H1 (cell line): ENCODE measurements around the gene NAMPT. TPM values are rescaled to one million over a fixed set of nuclear protein-coding genes. Genes with fewer than 3 reads are reported as not detected.
"Not testable (repeated sequence)": the region's sequence is repeated elsewhere in the genome, so short reads cannot be mapped to it uniquely, and the experiment has no call there.

Experiments
- CTCF ChIA-PET: fragments of 300-600 bp; sonication (Branson Sonifier 250); formaldehyde crosslinking; loops from one replicate; lab custom pipeline; 2021; ENCODE audit not compliant: partially characterized antibody; lab: Charles Lee
- POLR2A ChIA-PET: fragments of 300-600 bp; sonication (Branson Sonifier 250); formaldehyde crosslinking; loops from one replicate; lab custom pipeline; 2021; ENCODE audit warnings: inconsistent platforms; ENCODE audit not compliant: partially characterized antibody; lab: Charles Lee
- DNase-seq, 2 experiments: peaks; one replicate each; pipeline versions ENCODE4 v3.0.0 to v3.0.0-alpha.2; 2010 to 2022; ENCODE audit warnings: low spot score in 2 of 2, low read depth in 1 of 2, mixed read lengths in 1 of 2
- FAIRE-seq: peaks from 2 replicates; lab custom pipeline; 2011; peaks lifted over from hg19 to GRCh38; lab: Jason Lieb, UNC
- H2AFZ ChIP-seq: 2 replicates; pipeline ENCODE4 v1.8.1; 2012; ENCODE audit warnings: low read length, inconsistent platforms
- H2AK5ac ChIP-seq: 2 replicates; pipeline ENCODE4 v1.6.1; 2013; ENCODE audit warnings: low read depth, low read length
- H2BK120ac ChIP-seq: replicated peaks from 2 replicates; pipeline ENCODE3; 2013; ENCODE audit warnings: low read depth, low read length, inconsistent platforms
- H2BK12ac ChIP-seq: 2 replicates; pipeline ENCODE4 v1.6.1; 2013; ENCODE audit warnings: low read depth, low read length
- H2BK15ac ChIP-seq: 2 replicates; pipeline ENCODE4 v1.6.1; 2013; ENCODE audit warnings: low read length
- H2BK20ac ChIP-seq: 2 replicates; pipeline ENCODE4 v1.6.1; 2013; ENCODE audit warnings: low read length
- H2BK5ac ChIP-seq: 2 replicates; pipeline ENCODE4 v1.6.1; 2013; ENCODE audit warnings: low read depth, low read length
- H3K14ac ChIP-seq: 2 replicates; pipeline ENCODE4 v1.6.1; 2013; ENCODE audit warnings: inconsistent platforms; ENCODE audit not compliant: insufficient read length
- H3K18ac ChIP-seq: 2 replicates; pipeline ENCODE4 v1.6.1; 2013; ENCODE audit warnings: low read length; ENCODE audit errors: extremely low read depth
- H3K23ac ChIP-seq: 2 replicates; pipeline ENCODE4 v1.6.1; 2013; ENCODE audit warnings: inconsistent platforms; ENCODE audit not compliant: insufficient read length
- H3K23me2 ChIP-seq: 2 replicates; pipeline ENCODE4 v1.6.1; 2013; ENCODE audit warnings: low read depth, low read length
- H3K27ac ChIP-seq: 2 replicates; pipeline ENCODE4 v1.6.1; 2011; ENCODE audit warnings: low read depth, low read length, inconsistent platforms
- H3K27me3 ChIP-seq, 4 experiments: replicated peaks in 1 of 4; 1 replicate in 1 of 4; 2 replicates in 3 of 4; pipeline versions ENCODE4 v1.6.1 to v1.8.1; 2011 to 2013; ENCODE audit warnings: low read length in 3 of 4, mild to moderate bottlenecking in 3 of 4, inconsistent platforms in 2 of 4, mixed read lengths in 2 of 4, moderate library complexity in 1 of 4; ENCODE audit not compliant: control insufficient read depth in 3 of 4, insufficient read depth in 3 of 4; ENCODE audit errors: extremely low read depth in 1 of 4
- H3K36me3 ChIP-seq, 4 experiments: 2 replicates each; pipeline versions ENCODE4 v1.6.1 to v1.8.1; 2011 to 2013; ENCODE audit warnings: mild to moderate bottlenecking in 4 of 4, low read length in 3 of 4, moderate library complexity in 2 of 4, control low read depth in 1 of 4, inconsistent platforms in 1 of 4; ENCODE audit not compliant: insufficient read depth in 4 of 4, control insufficient read depth in 2 of 4
- H3K4ac ChIP-seq: replicated peaks from 2 replicates; pipeline ENCODE3; 2013; ENCODE audit warnings: low read length, low read depth, mixed read lengths, inconsistent platforms; ENCODE audit not compliant: insufficient read length
- H3K4me1 ChIP-seq, 4 experiments: replicated peaks in 1 of 4; 1 replicate in 1 of 4; 2 replicates in 3 of 4; pipeline versions ENCODE4 v1.6.1 to v1.8.1; 2011 to 2013; ENCODE audit warnings: low read length in 3 of 4, inconsistent platforms in 2 of 4, mixed read lengths in 1 of 4; ENCODE audit not compliant: insufficient read depth in 4 of 4, control insufficient read depth in 3 of 4
- H3K4me2 ChIP-seq, 2 experiments: 2 replicates each; pipeline versions ENCODE4 v1.6.1 to v1.8.1; 2011 to 2013; ENCODE audit warnings: low read depth in 2 of 2, low read length in 2 of 2, control low read depth in 1 of 2, inconsistent platforms in 1 of 2, mild to moderate bottlenecking in 1 of 2; ENCODE audit not compliant: insufficient read depth in 1 of 2
- H3K4me3 ChIP-seq, 4 experiments: fragments of 200-600, 300-600 bp in 1 of 4; sonication (generic), shearing (Covaris generic), sonication (Bioruptor Twin) in 1 of 4; 2 replicates each; pipeline versions ENCODE4 v1.5.1 to v1.8.1; 2011 to 2016; ENCODE audit warnings: low read length in 4 of 4, low read depth in 3 of 4, control low read depth in 2 of 4, inconsistent platforms in 2 of 4, mild to moderate bottlenecking in 2 of 4, mixed read lengths in 1 of 4, moderate library complexity in 1 of 4; ENCODE audit not compliant: insufficient read depth in 2 of 4; ENCODE audit errors: extremely low read depth in 1 of 4
- H3K56ac ChIP-seq: replicated peaks from 2 replicates; pipeline ENCODE3; 2013; ENCODE audit warnings: low read depth, mild to moderate bottlenecking, mixed read lengths, low read length, inconsistent platforms; ENCODE audit not compliant: insufficient read length
- H3K79me1 ChIP-seq: 2 replicates; pipeline ENCODE4 v1.6.1; 2013; ENCODE audit warnings: low read depth, low read length, control low read depth
- H3K79me2 ChIP-seq, 2 experiments: 2 replicates each; pipeline versions ENCODE4 v1.6.1 to v1.8.1; 2012 to 2013; ENCODE audit warnings: low read length in 2 of 2, mild to moderate bottlenecking in 2 of 2, inconsistent platforms in 1 of 2; ENCODE audit not compliant: insufficient read depth in 2 of 2, control insufficient read depth in 1 of 2
- H3K9ac ChIP-seq, 4 experiments: replicated peaks in 1 of 4; 1 replicate in 1 of 4; 2 replicates in 3 of 4; pipeline versions ENCODE4 v1.6.1 to v1.8.1; 2011 to 2013; ENCODE audit warnings: low read depth in 3 of 4, low read length in 3 of 4, control low read depth in 2 of 4, mild to moderate bottlenecking in 2 of 4, moderate library complexity in 2 of 4, inconsistent platforms in 1 of 4; ENCODE audit errors: extremely low read depth in 1 of 4
- H3K9me3 ChIP-seq, 2 experiments: 2 replicates each; pipeline versions ENCODE4 v1.6.1 to v1.8.1; 2012 to 2013; ENCODE audit warnings: mild to moderate bottlenecking in 2 of 2, moderate library complexity in 2 of 2, control low read depth in 1 of 2, inconsistent platforms in 1 of 2, low read depth in 1 of 2, low read length in 1 of 2, mixed read lengths in 1 of 2; ENCODE audit not compliant: insufficient read depth in 2 of 2
- H4K20me1 ChIP-seq, 2 experiments: replicated peaks in 1 of 2; 2 replicates each; pipeline versions ENCODE3 to v1.8.1; 2011 to 2013; ENCODE audit warnings: inconsistent platforms in 2 of 2, low read length in 2 of 2, mild to moderate bottlenecking in 1 of 2; ENCODE audit not compliant: insufficient read depth in 2 of 2, control insufficient read depth in 1 of 2
- H4K5ac ChIP-seq: 2 replicates; pipeline ENCODE4 v1.6.1; 2013; ENCODE audit warnings: low read length, low read depth, mixed read lengths, inconsistent platforms; ENCODE audit not compliant: insufficient read length
- H4K8ac ChIP-seq: 2 replicates; pipeline ENCODE4 v1.8.0; 2013; ENCODE audit warnings: mild to moderate bottlenecking, moderate library complexity, low read length, inconsistent platforms; ENCODE audit not compliant: insufficient read depth; ENCODE audit errors: extremely low read depth
- H4K91ac ChIP-seq: replicated peaks from 2 replicates; pipeline ENCODE3; 2013; ENCODE audit warnings: low read length, mixed read lengths, inconsistent platforms; ENCODE audit not compliant: insufficient read length
- WGBS, 2 experiments: shearing (Covaris generic) in 1 of 2; methylation state at CpG; one replicate each; pipeline versions ENCODE4 v1.1.6 to v1.1.7; 2013 to 2015; ENCODE audit warnings: low lambda C conversion rate in 2 of 2, mixed read lengths in 2 of 2, inconsistent platforms in 1 of 2, low coverage in 1 of 2, missing lambda C conversion rate in 1 of 2; ENCODE audit not compliant: insufficient replicate concordance in 2 of 2, insufficient coverage in 1 of 2, insufficient read length in 1 of 2; ENCODE audit errors: extremely low coverage in 1 of 2, missing lambda C conversion rate in 1 of 2; 5-methylcytosine and 5-hydroxymethylcytosine counted together
- polyA plus RNA-seq, 7 experiments: library from polyadenylated mRNA; depleted of rRNA in 3 of 7; stranded (reverse) in 5 of 7; unstranded in 2 of 7; fragments of >200 nt in 5 of 7; fragments of 200-250 nt in 2 of 7; gene quantifications; 1 replicate in 5 of 7; 2 replicates in 1 of 7; 4 replicates in 1 of 7; pipeline versions ENCODE4 v1.2.1 to v1.2.3, GENCODE V29; 2011 to 2013; ENCODE audit warnings: missing spikeins in 2 of 7, mixed read lengths in 2 of 7
- total RNA-seq: library from RNA; stranded (reverse); fragmentation: NEBNext Ultra II Directional; extraction: Animal tissue kit (Norgen Biotek cat#: 25700); gene quantifications from 2 replicates; pipeline ENCODE4 v1.2.1, GENCODE V29; 2021

The NAMPT gene
- total and polyA plus RNA-seq, 2 of the 8 experiments (the other 6 are each of a cell fraction or from before 2014, with no cell fraction given) = 15.4 to 95.9 TPM

DNA sequence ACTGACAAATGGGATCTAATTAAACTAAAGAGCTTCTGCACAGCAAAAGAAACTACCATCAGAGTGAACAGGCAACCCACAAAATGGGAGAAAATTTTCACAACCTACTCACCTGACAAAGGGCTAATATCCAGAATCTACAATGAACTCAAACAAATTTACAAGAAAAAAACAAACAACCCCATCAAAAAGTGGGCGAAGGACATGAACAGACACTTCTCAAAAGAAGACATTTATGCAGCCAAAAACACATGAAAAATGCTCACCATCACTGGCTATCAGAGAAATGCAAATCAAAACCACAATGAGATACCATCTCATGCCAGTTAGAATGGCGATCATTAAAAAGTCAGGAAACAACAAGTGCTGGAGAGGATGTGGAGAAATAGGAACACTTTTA, 39.7 kb upstream of the NAMPT start:
- H3K79me1 ChIP-seq, H3K79me2 ChIP-seq, H2AK5ac ChIP-seq, H3K14ac ChIP-seq, H3K4ac ChIP-seq, H3K23me2 ChIP-seq, FAIRE-seq, H3K27me3 ChIP-seq, H3K18ac ChIP-seq, H2AFZ ChIP-seq, H3K4me3 ChIP-seq, H3K9me3 ChIP-seq, H2BK120ac ChIP-seq, H3K4me1 ChIP-seq, H3K23ac ChIP-seq, H2BK5ac ChIP-seq, H2BK20ac ChIP-seq, H4K8ac ChIP-seq, DNase-seq, H4K5ac ChIP-seq, H2BK15ac ChIP-seq, CTCF ChIA-PET, H4K20me1 ChIP-seq, H3K36me3 ChIP-seq, H3K27ac ChIP-seq, H3K9ac ChIP-seq, H3K56ac ChIP-seq, H2BK12ac ChIP-seq, POLR2A ChIA-PET, H4K91ac ChIP-seq, H3K4me2 ChIP-seq: not testable (repeated sequence)
- 100% methylated on average over 1 of the region's 2 CpGs; no CpG with 5 or more reads in 1 of the 2 experiments for WGBS, 2 experiments

GRCh38 chr7:106320254-106320770, 35.5 kb upstream of the NAMPT start:
- H3K4ac ChIP-seq, H3K56ac ChIP-seq, H2AFZ ChIP-seq, H2BK120ac ChIP-seq, H3K27me3 ChIP-seq, H2BK15ac ChIP-seq, H4K20me1 ChIP-seq, H4K5ac ChIP-seq, H2BK5ac ChIP-seq, H3K79me1 ChIP-seq, H3K4me1 ChIP-seq, H3K23me2 ChIP-seq, H2AK5ac ChIP-seq, H3K4me3 ChIP-seq, H3K27ac ChIP-seq, FAIRE-seq, DNase-seq, H3K36me3 ChIP-seq, POLR2A ChIA-PET, H3K79me2 ChIP-seq, H4K91ac ChIP-seq, H4K8ac ChIP-seq, H3K9ac ChIP-seq, H3K23ac ChIP-seq, H2BK12ac ChIP-seq, H3K4me2 ChIP-seq, H3K14ac ChIP-seq, H2BK20ac ChIP-seq, H3K18ac ChIP-seq: not testable (repeated sequence)
- H3K9me3 ChIP-seq = peaks cover 10 to 15% of the 10 kb centered on the region in 2 experiments; a peak in 2 of 4 replicates
- CTCF ChIA-PET = interaction anchor here (0.6 kb wide), 1 partner anchor 135 kb away, joined by 3 read pairs; no protein-coding TSS in a partner anchor
- WGBS, 2 experiments = 86% methylated on average over 9 of the region's 9 CpGs; no CpG with 5 or more reads in 1 of the 2 experiments
